ENCODE data around the gene VIL1.

Gene VIL1

GRCh38 chr2:218381916-218382366, 37.0 kb upstream of the VIL1 start, which contains the start of gene SLC11A1:
Gene SLC11A1 (plus strand): TSS chr2:218382273. CDS start chr2:218382369, 96 bp downstream.
- TF ChIP-seq, protein P1, sequence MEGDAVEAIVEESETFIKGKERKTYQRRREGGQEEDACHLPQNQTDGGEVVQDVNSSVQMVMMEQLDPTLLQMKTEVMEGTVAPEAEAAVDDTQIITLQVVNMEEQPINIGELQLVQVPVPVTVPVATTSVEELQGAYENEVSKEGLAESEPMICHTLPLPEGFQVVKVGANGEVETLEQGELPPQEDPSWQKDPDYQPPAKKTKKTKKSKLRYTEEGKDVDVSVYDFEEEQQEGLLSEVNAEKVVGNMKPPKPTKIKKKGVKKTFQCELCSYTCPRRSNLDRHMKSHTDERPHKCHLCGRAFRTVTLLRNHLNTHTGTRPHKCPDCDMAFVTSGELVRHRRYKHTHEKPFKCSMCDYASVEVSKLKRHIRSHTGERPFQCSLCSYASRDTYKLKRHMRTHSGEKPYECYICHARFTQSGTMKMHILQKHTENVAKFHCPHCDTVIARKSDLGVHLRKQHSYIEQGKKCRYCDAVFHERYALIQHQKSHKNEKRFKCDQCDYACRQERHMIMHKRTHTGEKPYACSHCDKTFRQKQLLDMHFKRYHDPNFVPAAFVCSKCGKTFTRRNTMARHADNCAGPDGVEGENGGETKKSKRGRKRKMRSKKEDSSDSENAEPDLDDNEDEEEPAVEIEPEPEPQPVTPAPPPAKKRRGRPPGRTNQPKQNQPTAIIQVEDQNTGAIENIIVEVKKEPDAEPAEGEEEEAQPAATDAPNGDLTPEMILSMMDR (conservative IDR thresholded peaks at IDR 0.05; ENCODE audit: low read length), result no peak
- DNase-seq (ENCODE audit: low read depth), result no peak
- H3K4me3 ChIP-seq (ENCODE audit: low read length), result no peak within 1 kb of the TSS

- H3K4me3 ChIP-seq (ENCODE audit: low read length), result no peak overlapping the region
- TF ChIP-seq, protein P1 (conservative IDR thresholded peaks at IDR 0.05; ENCODE audit: low read length), result no peak
- no peak for DNase-seq (ENCODE audit: low read depth)
These were observed 36.1 kb upstream of the VIL1 start for GRCh38 chr2:218382785-218383184.

- no peak for DNase-seq (ENCODE audit: low read depth)
- no peak overlapping the region for H3K4me3 ChIP-seq (ENCODE audit: low read length)
- TF ChIP-seq, protein P1 (conservative IDR thresholded peaks at IDR 0.05; ENCODE audit: low read length), result no peak
These were observed 34.9 kb upstream of the VIL1 start for GRCh38 chr2:218383892-218384519.

DNA sequence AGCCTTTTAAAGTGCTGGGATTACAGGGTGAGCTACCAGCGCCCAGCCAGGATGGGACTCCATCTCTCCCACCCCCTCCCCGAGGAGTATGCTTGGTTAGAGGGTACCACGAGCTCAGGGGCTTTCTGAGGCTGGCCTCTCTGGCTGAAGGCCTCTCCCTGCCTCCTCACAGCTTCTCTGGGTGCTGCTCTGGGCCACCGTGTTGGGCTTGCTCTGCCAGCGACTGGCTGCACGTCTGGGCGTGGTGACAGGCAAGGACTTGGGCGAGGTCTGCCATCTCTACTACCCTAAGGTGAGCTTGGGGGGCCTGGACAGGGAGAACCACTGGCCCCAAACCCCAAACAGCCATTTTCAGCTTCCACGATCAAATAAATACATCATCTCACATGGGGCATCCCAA, 33.9 kb upstream of the VIL1 start:
- no peak overlapping the region for H3K4me3 ChIP-seq (ENCODE audit: low read length)
- no peak for DNase-seq (ENCODE audit: low read depth)
- TF ChIP-seq, protein P1 (conservative IDR thresholded peaks at IDR 0.05; ENCODE audit: low read length), result no peak

GRCh38 chr2:218386505-218387368, 32.2 kb upstream of the VIL1 start:
- TF ChIP-seq, protein P1 (conservative IDR thresholded peaks at IDR 0.05; ENCODE audit: low read length), result no peak
- DNase-seq (ENCODE audit: low read depth), result no peak
- no peak overlapping the region for H3K4me3 ChIP-seq (ENCODE audit: low read length)

- peak overlapping the region; percentile 31 for H3K4me3 ChIP-seq (ENCODE audit: low read length)
- TF ChIP-seq, protein P1 (conservative IDR thresholded peaks at IDR 0.05; ENCODE audit: low read length), result no peak
- no peak for DNase-seq (ENCODE audit: low read depth)
These were observed 31.3 kb upstream of the VIL1 start for GRCh38 chr2:218387369-218388194.
